Measurements from ENCODE around the gene SPDYE17. TPM values are rescaled to one million over a fixed set of nuclear protein-coding genes. Genes with fewer than 3 reads are reported as not detected.
"Not testable (repeated sequence)": the region's sequence is repeated elsewhere in the genome, so short reads cannot be mapped to it uniquely, and the experiment has no call there.

The SPDYE17 gene
- total RNA-seq, 1 donor from 2014 or later: not detected

GRCh38 chr7:76972391-76972790, 59.8 kb downstream of the SPDYE17 start:
- not testable (repeated sequence) for H3K4me3 ChIP-seq (ENCODE audit: low read depth, low read length); H3K36me3 ChIP-seq (ENCODE audit: control insufficient read depth, insufficient read depth, low read length); DNase-seq (ENCODE audit: low read depth); H3K27me3 ChIP-seq (ENCODE audit: control insufficient read depth, insufficient read depth, low read length)

Other genes with a start within 250 kb of the SPDYE17 start
- 0.08 TPM in 1 of 2 replicates, not detected in the other for gene SPDYE18, start 30.2 kb upstream of the SPDYE17 start, total RNA-seq
- 1.4 and 5.6 TPM in 2 replicates for gene CCDC146, start 90.3 kb upstream of the SPDYE17 start, total RNA-seq
- 0.13 and 0.21 TPM in 2 replicates for gene FGL2, start 167.5 kb upstream of the SPDYE17 start, total RNA-seq